Right lobe of liver (tissue), 4 donors: ENCODE measurements around the gene NBEA.

Experiments
- CTCF ChIP-seq, 4 donors: fragments of 200-600 bp in 3 of 4; fragments of 450-650 bp in 1 of 4; IDR thresholded peaks; one replicate each; pipeline versions ENCODE4 v1.5.1 to v1.8.0; 2016 to 2022; ENCODE audit warnings: antibody characterized with exemption in 4 of 4, mild to moderate bottlenecking in 2 of 4
- POLR2A ChIP-seq: fragments of 450-650 bp; IDR thresholded peaks from one replicate; pipeline ENCODE4 v1.6.1; 2017; ENCODE audit warnings: antibody characterized with exemption, mild to moderate bottlenecking
- donor health status: DM: no; HTN: no; CAD: no.
- donor health status: DM: no; HTN: no; CAD: no.
- donor health status: DM: no; HTN: yes; CAD: no.

DNA sequence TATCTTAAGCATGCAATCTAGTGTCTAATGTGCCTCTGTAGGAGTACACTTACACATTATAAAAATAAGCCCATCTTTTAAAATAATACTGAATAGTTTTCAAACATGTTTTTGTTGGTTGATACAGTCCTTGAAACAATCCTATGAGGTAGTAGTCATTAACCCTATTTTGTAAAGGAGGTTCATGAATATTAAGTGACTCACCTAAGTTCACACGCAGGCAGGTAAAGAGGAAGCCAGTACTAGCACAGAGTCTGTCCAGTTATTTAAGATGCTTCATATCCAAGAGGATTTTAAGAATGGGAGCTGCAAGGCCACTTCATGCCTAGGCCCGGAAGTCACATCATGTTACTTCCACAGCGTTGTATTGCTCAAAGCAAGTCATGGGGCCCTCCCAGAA is 655.4 kb downstream of the NBEA start:
- TF ChIP-seq CTCF (IDR thresholded peaks at IDR 0.05): no peak
- TF ChIP-seq POLR2A: no peak
